NCI-H2196 (cell line): ENCODE measurements around the gene ANKRD34C.

ENCODE experiments used
- DNase-seq: peaks from one replicate; lab custom pipeline; 2025; ENCODE audit not compliant: unreplicated experiment; lab: John Stamatoyannopoulos, UW

The ANKRD34C gene

DNA sequence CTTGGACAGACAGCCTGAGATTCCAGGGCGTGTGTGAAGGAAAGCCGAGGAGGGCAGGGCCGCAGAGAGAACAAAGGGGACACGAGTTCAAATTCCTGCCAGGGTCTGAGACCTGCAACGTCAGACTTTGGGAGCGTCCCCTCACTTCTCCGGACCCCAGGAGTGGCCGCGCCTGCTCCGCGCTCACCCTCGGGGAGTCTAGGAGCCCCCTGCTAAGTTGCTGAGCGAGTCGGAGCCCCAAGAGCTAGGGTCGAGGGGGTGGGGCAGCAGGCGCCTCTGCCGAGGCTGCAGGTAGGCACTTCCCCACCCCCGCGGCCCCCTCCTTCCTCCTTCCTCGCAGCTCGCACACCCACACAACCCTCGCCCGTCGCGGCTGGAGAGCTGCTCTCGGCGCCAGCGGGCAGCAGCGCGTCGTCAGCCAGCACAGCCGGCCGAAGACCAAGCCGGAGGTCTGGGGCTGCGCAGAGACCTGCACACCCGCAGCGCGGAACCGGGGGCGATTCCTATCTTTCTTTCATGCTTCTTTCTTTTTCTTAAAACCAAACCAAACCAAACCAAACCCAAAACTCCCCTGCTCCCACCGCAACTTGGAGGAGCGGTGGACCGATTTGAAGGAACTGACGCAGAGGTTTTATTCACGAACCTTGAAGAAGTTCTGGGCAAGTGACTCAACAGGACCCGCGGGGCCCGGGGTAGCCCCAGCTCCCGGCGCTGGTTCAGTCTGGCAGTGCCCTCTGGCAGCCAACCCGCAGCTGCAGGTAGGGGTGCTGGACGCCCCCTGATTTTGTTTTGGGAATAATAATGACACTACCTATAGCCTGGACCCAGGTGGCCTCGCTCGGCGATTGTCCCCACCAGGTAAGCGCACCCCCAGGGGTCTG lies at the start of gene ANKRD34C:
ANKRD34C (plus strand) TSS at position 352 of the 881 bp plus-strand sequence. CDS start 10,563 bp downstream, outside the sequence.
- DNase-seq, result no peak

DNA sequence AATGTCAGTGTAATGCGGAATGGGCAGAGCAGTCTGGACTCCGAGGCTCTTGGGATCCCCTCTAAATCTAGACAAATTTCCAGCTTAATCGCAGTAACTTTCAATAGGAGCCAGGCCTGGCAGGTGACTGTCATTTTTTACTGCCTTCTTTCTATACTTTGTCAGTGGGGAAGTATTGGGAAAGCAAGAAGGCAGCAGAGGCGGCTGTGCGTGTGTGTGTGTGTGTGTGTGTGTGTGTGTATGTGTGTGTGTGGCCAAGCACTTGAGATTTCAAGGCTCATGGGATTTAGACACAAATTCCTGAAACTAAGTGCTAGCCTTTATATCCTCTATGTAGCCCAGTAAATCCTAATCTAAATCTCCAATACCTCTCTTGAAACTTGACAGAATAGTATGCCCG lies 49.3 kb upstream of the ANKRD34C start:
- DNase-seq, result no peak

DNA sequence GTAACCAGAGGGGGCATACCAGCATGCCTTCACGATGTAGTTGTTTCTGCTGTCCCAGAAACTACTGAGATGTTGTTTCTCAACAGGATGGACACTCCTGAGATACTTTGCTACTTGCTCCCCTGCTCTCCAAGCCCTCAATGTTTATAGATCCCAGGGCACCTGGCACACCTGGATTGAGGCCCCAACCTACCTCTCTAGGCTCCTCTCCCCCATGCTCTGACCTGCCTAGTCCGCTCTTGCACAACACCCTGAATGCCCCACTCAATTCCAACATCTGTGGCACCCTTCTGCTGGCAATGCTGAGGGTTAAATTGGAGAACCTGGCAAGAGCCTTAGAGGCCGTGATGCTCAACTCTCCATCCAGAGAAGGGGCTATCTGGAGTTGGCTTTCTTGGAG lies 42.5 kb upstream of the ANKRD34C start:
- no peak for DNase-seq

DNA sequence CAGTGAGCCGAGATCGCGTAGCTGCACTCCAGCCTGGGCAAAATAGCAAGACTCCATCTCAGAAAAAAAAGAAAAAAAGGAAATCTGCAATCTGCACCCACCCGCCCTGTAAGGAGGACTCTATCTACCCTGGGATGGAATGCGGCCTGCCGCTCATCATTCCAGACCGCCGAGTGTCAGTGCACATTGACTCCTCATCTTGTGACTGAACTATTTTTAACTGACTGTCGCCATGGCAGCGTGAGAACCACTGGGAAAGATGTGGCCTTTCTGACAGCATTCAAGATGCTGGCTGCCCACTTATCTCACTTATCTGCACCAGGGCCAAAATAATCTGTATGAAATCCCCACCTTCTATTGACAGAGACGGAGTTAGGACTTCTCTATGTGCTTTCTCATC lies 38.8 kb upstream of the ANKRD34C start:
- DNase-seq, result no peak

DNA sequence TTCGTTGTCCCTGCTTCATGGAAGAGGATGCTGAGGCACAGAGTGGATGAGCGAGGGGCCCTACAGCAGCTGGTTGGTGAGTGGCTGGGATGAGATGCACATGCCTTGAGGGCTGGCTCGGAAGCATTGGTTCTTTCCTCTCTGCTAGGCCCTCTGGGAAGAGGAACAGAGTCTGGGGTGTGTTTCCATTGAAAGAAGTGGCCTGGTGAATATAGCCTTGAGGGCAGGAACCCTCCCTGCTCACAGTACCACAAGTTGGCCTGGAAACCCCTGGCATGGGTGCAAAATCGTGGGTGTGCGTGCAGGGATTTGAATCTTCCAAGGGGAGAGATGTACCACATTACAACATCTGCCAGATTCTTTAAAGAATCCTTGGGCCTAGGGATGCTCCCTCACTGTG lies 37.6 kb upstream of the ANKRD34C start:
- DNase-seq, result no peak

DNA sequence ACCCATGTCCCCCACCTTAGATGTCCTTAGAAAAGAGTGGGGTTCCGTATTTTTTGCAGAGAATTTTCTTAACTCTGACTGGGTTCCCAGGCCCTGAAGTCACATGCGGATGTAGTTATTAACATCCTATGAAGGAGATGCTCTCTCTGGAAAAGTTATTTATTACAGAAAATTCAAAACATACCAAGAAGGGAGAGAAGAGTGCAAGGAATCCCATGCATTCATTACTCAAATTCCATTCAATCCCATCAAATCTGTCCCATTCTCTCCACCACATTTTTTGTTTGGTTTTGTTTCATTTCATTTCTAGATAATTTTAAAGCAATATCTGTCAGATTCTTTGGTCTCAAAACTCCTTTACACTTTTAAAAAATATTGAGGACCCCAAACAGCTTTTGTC lies 34.3 kb upstream of the ANKRD34C start:
- no peak for DNase-seq

DNA sequence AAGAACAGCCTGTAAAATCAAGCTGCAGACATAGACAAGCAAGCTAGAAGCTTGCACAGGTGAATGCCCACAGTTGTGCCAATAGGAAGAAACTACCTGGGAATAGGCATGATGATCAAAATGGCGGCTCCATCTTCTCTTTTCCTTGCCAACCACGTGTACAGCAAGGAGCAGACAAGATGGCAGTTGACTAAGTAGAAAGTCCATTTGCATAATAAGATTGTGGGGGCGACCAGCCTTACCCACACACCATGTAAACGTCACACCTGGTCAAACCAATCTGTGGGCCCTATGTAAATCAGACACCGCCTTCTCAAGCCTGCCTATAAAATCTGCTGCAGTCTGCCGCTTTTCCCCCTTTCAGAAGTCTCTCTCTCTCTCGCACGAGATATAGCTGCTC lies 25.1 kb upstream of the ANKRD34C start:
- no peak for DNase-seq

DNA sequence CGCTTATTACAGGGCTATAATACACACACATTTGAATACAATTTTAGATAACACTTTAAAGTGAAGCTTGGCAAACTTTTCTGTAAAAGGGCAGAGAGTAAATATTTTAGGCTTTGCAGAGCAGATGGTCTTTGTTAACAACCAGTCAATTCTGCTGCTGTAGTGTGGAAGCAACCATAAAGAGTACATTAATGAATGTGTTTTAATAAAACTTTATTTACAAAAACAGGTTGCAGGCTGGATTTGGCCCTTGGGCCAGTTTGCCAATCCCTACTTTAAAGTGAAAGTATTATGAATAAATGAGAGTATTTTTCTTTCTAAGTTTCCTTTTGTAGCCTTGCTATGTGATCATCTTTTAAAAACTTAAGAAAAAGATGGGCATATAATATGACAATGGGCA lies 20.7 kb upstream of the ANKRD34C start:
- DNase-seq, result no peak

DNA sequence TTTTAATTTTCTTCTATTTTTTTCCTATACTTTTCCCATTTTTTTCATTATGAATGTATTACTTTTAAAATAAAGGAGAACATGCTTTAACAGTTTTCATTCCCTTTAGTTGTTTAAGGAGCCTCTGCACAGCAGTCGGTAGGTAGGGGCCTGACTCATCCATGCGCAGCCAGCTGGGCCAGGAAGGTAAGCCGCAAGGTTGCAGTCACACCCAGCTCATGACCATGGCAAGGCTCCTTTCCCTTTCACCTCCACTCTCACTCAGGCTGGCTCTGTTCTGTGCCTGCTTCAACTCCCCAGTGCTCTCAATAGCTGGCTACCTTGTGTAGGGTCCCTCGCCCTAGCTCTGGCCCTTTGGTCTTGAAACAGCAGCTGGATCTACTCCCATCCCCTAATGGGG lies 17.4 kb upstream of the ANKRD34C start:
- DNase-seq, result no peak

DNA sequence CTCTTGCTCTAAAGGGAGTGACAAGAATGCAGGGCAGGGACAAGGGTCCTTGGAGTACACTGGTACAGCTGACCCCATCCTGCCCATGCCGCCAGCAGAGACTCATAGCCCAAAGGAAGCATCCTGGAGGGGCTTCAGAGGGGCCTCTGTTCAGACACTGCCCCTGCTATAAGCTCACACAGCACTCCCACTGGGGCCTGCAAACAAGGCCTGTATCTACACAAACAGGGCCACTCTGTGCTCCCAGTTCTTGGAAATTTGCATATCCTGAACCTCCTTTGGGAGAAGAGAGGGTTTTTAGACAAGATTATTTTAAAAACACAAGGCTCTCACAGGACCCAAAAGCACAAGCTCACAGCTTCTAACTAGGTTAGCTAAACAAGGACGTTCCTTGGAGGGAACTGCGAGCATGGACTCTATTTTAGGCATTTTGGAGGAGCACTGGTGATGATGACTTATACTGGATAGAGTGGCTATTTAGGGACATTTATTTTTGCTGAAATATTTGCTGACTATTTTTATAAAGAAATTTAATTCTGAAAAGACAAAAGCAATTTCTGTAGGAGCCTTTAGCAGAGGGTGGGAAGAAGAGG lies 16.4 kb upstream of the ANKRD34C start:
- DNase-seq, result no peak

DNA sequence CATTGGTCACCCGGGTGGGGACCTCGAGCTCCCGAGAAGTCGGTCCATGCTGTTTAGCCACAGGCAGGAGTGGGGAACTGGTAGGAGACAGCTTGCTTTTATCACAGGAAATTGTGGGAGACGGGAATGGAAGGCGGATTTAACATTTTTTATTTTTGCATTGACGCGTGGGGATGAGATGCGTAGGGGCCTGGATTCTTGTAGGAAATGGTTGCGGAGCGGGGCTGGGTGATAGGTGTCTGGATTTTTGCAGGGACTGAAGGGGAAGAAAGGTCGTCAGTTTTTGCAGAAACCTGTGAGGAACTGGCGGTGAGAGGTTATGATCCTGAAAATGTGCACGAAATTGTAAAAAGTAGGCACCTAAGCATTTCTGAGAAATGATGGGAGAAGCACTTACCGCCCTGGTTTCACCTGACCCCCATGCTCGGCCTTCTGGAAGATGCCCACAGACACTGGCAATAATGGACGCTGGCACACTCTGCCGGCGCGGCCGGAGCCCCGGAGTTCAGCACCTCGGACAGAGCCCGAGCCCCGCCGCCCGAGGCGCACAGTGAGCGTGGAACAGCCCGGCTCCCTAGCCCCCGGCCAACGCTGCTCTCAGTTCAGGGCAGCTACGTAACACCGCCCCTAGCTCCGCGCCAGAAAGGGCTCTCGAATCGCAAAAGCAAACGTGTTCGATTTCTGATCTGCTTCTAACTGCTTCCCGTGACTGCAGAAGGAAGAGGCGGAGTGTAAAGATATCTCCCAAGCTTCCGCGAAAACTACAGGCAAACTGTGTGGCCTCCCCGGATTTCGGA lies 928 bp downstream of the ANKRD34C start:
- no peak for DNase-seq

DNA sequence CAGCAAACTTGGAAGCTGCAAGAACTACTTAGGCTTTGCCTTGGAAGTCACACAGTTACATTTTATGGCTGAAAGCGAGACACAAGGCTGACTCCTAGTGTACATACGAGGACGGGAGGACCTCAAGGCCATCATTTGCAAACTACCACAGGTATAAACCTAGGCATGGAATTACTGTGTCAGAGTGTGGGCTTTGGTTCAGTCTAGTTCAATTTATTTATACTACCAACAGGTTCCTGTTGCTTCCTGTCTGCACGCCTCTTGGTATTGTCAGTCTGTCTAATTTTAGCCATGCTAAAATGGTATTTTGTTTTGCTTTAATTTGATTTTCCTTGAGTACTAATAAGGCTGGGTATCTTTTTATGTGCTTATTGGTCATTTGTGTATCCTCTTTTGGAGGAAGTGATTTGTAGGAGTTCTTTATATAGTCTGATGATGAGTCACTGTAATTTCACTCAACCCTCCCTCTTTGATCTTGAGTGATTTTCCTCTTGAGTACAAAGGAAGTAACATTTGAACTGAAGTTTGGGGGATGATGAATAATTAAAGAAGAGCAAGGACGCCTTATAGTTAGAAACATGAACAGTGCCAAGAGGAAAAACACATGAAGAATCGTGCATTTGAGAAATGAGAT lies 8.2 kb downstream of the ANKRD34C start:
- DNase-seq, result no peak

DNA sequence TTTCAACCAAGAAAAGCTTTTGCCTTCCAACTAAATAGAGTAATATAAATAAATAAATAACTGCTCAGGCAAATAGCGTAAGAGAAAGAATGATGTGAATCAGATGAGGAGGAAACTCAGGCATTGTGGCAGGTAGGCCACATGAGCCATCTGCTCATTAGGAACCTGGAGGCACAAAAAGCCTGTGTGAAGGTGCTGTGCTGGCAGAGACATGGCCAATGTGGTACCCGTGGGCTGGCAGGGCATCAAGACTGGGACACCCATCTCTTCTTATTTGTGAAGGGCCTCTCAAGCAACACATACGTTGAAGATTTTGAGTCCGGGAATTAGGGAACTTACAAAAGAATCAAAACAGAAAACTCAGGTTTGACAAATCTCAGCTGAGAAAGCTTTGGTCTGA lies 9.5 kb downstream of the ANKRD34C start:
- no peak for DNase-seq

DNA sequence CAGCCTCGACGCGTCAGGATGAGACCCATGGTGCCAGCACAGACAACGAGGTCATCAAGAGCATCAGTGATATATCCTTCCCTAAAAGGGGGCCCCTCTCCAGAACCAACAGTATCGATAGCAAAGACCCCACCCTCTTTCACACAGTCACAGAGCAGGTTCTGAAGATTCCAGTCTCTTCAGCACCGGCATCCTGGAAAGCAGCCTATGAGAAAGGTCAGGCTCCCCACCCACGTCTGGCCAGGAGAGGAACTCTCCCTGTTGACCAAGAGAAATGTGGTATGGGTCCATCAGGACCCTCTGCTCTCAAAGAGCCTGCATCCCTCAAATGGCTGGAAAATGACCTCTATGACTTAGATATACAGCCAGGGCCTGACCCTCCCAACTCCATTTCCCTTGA lies 11.6 kb downstream of the ANKRD34C start:
- no peak for DNase-seq

DNA sequence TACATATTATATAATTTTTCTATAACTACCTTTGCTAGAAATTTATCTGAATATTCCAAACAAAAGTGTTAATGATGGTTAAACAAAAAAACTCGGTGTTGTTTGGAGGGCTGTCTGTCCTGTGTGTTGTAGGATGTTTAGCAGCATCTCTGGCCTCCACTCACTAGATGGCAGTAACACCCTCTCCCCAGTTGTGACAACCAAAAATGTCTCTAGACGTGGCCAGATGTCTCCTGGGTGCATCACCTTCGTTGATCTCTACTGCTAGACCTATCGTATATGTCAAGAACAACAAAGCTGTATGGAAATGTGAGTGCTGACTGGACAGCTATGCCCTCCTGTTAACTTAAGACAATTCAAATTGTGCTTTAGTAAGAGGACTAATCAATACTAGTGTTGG lies 14.1 kb downstream of the ANKRD34C start:
- no peak for DNase-seq

DNA sequence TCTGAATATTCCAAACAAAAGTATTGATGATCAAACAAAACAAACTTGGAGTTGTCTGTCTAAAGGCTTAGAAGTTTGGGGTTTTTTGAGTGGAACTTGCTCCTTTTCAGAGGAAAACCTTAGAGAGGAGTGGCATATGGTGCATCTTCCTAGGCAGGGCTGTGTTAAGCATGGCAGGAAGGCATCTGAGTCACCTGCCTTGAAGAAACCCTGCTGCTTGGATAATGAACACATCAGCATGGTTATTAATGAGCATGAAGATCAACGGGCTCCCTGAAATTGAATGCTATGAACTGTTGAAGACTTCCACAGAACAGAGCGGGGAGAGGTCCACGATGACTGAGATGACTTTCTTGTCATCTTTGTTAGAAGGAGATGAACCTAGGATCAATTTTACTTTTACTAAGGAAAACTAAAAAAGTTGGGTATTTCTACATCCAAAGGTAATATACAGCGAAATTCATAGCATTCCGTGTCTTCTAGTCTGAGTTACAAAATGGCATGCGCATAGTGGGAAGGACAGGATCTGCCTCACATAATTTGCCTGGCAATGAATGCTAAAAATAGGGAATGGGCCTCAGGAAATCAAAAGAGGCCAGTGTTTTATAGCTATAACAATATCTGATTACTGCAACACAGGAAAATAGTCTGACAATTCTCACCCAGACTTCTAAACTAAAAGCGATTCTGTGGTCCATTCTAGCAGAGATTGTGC lies 16.8 kb downstream of the ANKRD34C start:
- no peak for DNase-seq

DNA sequence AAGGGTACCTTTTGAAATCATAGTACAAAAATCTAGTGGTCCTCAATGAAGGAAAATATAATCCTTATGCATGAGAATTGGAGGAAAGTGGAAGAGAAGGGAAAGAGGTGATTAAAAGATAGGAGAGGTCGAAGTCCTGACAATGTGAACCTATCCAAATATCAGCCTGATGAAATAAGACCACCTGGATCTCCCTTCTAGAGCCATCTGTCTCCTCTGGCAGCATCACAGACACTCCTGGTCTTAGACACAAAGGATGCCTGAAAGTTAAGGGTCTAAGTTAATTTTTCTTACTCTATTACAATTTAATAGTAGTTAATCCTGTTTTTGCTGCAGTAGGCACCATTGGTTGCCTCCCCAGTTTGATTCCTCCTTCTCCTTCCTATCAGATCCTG lies 17.3 kb downstream of the ANKRD34C start:
- no peak for DNase-seq

DNA sequence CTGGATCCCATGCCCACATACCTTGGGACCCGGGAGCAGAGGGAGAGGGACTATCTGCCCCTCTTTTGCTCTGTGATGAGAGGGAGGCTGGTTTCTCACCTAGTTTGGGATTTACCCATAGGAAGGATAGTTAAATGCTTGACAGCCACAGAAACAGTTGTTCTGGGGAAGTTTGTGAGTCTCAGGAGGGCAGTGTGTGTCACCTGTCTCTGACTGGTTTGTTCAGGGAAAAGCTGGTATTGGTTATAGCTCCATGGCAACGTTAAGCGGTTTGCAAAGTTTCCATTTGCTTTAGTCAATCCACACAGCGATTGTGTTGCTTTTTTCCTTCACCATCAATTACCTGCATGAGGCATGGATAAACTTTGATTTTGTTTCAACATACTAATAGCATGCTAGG lies 24.7 kb downstream of the ANKRD34C start:
- no peak for DNase-seq

DNA sequence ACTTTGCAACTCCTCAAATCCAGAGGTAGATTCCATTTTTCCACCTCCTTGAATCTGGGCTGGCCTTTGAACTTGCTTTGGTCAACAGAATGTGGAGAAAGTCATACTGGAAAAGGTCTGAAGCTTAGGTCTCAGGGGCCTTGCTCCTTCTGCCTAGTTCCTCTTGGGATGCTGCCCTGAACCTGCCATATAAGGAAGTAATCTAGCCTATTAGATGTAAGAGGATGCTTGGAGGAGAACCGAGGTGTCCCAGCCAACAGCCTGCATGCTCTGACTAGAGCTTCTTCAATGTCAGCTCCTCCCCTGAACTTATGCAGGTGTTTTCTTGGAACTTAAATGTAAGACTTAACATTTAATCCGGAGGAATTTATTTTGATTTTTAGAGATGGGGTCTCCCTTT lies 26.4 kb downstream of the ANKRD34C start:
- DNase-seq, result no peak

DNA sequence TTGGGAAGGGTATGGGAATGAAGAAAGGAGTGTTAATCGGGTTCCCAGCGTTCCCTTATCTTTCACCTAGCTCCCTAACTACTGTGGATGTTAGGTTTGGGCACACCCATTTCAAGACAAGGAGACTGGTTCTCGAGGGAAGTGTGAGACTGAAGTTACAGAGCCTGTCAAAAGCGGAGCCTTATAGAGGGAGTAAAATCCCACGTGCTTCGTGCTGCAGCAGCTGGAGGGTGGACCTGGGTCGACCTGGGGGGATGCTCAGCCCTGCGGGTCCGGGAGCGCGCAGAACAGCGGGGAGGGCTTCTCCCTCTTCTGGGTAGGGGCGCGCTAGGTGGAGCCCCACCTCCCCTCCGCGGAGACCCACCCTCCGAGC lies 28.1 kb downstream of the ANKRD34C start:
- no peak for DNase-seq
